Epithelial cell of proximal tubule (primary cell): ENCODE data around the gene PDILT. TPM values are rescaled to one million over a fixed set of nuclear protein-coding genes. Genes with fewer than 3 reads are reported as not detected.

ENCODE experiments used
- DNase-seq: peaks from one replicate; pipeline ENCODE4 v3.0.0-alpha.2; 2011; ENCODE audit warnings: low read depth
- H3K4me3 ChIP-seq: 2 replicates; pipeline ENCODE4 v1.5.1; 2011; ENCODE audit warnings: low read depth, mild to moderate bottlenecking, low read length
- total RNA-seq: library from RNA; depleted of rRNA; stranded (reverse); fragments of >200 nt; gene quantifications from 2 replicates; pipeline ENCODE4 v1.2.3, GENCODE V29; 2015
- TF ChIP-seq, protein P1 (sequence below): conservative IDR thresholded peaks from 2 replicates; pipeline ENCODE4 v1.5.1; 2012; ENCODE audit warnings: low read depth, mild to moderate bottlenecking, low read length

Gene PDILT
- total RNA-seq, 1 donor from 2014 or later = not detected

- TF ChIP-seq, protein P1, sequence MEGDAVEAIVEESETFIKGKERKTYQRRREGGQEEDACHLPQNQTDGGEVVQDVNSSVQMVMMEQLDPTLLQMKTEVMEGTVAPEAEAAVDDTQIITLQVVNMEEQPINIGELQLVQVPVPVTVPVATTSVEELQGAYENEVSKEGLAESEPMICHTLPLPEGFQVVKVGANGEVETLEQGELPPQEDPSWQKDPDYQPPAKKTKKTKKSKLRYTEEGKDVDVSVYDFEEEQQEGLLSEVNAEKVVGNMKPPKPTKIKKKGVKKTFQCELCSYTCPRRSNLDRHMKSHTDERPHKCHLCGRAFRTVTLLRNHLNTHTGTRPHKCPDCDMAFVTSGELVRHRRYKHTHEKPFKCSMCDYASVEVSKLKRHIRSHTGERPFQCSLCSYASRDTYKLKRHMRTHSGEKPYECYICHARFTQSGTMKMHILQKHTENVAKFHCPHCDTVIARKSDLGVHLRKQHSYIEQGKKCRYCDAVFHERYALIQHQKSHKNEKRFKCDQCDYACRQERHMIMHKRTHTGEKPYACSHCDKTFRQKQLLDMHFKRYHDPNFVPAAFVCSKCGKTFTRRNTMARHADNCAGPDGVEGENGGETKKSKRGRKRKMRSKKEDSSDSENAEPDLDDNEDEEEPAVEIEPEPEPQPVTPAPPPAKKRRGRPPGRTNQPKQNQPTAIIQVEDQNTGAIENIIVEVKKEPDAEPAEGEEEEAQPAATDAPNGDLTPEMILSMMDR = no peak
- no peak for DNase-seq
- H3K4me3 ChIP-seq = no peak overlapping the region
Observed at GRCh38 chr16:20319406-20319805, 85.1 kb downstream of the PDILT start.

DNA sequence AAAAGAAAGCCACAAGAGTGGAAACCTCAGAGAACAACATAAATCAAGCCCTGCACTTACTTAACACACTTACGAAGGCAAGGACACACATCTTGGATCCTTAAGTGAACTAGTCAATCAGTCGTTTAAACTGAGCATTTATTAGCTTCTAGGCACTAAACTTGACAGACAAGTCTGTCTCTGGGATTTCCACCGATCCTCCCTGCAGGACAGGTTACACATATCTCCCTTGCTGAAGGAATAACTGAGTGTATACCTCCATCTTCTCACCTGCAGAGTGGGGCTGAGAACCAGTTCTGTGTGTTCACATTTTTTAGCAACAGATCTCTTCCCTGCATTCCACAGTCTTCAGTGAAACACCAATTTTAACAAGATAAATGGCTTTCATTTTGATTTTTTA, 86.1 kb downstream of the PDILT start:
- no peak for DNase-seq
- TF ChIP-seq, protein P1 = no peak
- H3K4me3 ChIP-seq = no peak overlapping the region

DNA sequence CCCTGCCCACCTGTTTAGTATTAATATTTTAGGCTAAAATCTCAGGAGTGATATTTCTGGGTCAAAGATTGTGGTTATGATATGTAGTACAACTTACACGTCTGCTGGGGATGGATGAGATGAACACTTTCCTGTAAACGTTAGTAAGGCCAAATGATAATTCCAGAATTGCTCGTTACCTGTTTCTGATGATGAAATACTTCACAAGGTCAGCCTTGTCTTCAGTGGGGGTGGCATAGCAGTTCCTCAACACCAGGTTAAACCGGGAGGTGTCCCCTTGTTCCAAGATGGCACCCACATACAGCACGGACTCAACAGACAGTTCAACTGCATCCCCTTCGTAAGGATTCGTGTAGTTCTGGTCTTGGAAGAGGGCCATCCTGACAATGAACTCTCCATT, 86.5 kb downstream of the PDILT start:
- DNase-seq = no peak
- TF ChIP-seq, protein P1 = no peak
- no peak overlapping the region for H3K4me3 ChIP-seq

DNA sequence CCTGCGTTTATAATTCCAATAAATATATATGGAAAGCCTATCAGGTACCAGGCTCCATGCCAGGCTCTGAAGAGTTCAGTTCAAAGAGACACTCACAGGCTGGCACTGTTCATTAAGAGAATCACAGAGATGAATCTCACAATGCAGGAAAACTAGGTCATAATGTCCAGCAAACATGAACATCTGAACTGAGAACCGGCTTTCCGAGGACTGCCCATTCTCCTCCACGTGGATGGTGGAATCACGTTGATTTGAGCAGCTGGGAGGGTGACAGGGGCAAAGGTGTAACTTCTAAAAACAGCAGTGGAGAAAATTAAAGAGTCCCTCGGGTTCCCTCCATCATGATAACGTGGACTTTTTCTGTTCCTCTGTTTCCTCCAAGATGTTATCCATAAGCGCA, 87.4 kb downstream of the PDILT start:
- H3K4me3 ChIP-seq = no peak overlapping the region
- TF ChIP-seq, protein P1 = no peak
- DNase-seq = no peak

GRCh38 chr16:20316715-20317114, 87.8 kb downstream of the PDILT start:
- no peak for DNase-seq
- TF ChIP-seq, protein P1 = no peak
- no peak overlapping the region for H3K4me3 ChIP-seq

DNA sequence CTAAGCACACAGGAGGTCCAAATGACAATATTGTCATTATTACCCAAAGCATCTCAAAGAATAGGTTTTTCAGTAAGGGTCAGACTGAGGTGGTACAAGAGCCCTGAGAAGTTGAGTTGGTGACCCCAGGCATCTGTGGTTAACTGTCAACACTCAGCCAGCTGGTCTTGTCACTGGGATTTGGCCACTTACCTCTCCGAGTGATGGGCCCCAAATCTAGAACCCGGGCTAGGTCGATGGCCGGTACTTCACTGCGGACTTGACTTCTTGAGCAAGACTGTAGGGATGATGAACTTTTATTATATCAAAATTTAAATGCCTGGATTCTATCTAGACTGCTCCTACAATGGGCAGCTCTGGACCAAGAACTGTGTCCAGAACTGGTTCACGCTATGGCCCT, 88.8 kb downstream of the PDILT start:
- DNase-seq = no peak
- TF ChIP-seq, protein P1 = no peak

DNA sequence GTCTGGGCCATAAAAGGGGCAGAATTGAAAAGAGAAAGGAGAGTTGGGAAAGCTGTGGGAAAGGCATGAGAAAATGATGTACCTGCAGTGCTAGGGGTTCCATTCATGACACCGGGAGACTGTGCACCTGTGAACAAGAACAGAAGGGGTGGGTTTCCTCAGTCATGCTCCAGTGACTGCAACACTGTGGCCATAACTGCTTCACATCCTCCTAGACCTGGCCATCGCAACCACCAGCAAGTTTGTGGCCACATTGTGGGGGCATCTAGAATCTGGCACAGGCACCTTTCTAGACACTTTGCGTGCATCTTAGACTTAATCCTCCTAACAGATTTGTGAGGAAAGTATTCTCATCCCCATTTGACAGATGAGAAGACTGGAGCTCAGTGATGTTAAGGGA, 90.0 kb downstream of the PDILT start:
- no peak overlapping the region for H3K4me3 ChIP-seq
- TF ChIP-seq, protein P1 = no peak
- DNase-seq = no peak

More for the DNA sequence above, 88.8 kb downstream of the PDILT start:
- no peak overlapping the region for H3K4me3 ChIP-seq
